Mesenchymal stem cell (in vitro differentiated cells and primary cell): Measurements from ENCODE around the gene FUT3.
"Not testable (repeated sequence)": the region's sequence is repeated elsewhere in the genome, so short reads cannot be mapped to it uniquely, and the experiment has no call there.

Source experiments
- DNase-seq: peaks from one replicate; pipeline ENCODE4 v3.0.0-alpha.2; 2013
- H2AFZ ChIP-seq: one replicate; pipeline ENCODE4 v1.6.1; 2013; ENCODE audit warnings: low read depth, mild to moderate bottlenecking, control low read depth, inconsistent platforms, low read length, moderate library complexity
- H2AK5ac ChIP-seq: 2 replicates; pipeline ENCODE4 v1.6.1; 2013; ENCODE audit warnings: low read length, moderate library complexity, mild to moderate bottlenecking, inconsistent platforms; ENCODE audit not compliant: severe bottlenecking
- H2BK120ac ChIP-seq: one replicate; pipeline ENCODE4 v1.6.1; 2013; ENCODE audit warnings: low read depth, mild to moderate bottlenecking, inconsistent platforms, low read length, moderate library complexity
- H2BK12ac ChIP-seq, 2 experiments: one replicate each; pipeline ENCODE4 v1.6.1; 2013; ENCODE audit warnings: inconsistent platforms in 2 of 2, low read length in 2 of 2, mild to moderate bottlenecking in 2 of 2, moderate library complexity in 2 of 2, control low read depth in 1 of 2
- H2BK15ac ChIP-seq: one replicate; pipeline ENCODE4 v1.6.1; 2013; ENCODE audit warnings: mild to moderate bottlenecking, low read depth, inconsistent platforms; ENCODE audit not compliant: poor library complexity, severe bottlenecking
- H2BK5ac ChIP-seq: 2 replicates; pipeline ENCODE4 v1.6.1; 2013; ENCODE audit warnings: low read depth, mild to moderate bottlenecking, low read length, control low read depth, inconsistent platforms; ENCODE audit not compliant: poor library complexity, severe bottlenecking
- H3K14ac ChIP-seq, 2 experiments: one replicate each; pipeline ENCODE4 v1.6.1; 2013; ENCODE audit warnings: inconsistent platforms in 2 of 2, low read length in 2 of 2, control low read depth in 1 of 2, mild to moderate bottlenecking in 1 of 2, moderate library complexity in 1 of 2
- H3K18ac ChIP-seq, 2 experiments: one replicate each; pipeline ENCODE4 v1.6.1; 2013; ENCODE audit warnings: inconsistent platforms in 2 of 2, low read length in 2 of 2, control low read depth in 1 of 2, low read depth in 1 of 2, mild to moderate bottlenecking in 1 of 2
- H3K23ac ChIP-seq, 2 experiments: one replicate each; pipeline ENCODE4 v1.6.1; 2013; ENCODE audit warnings: inconsistent platforms in 2 of 2, low read length in 2 of 2, mild to moderate bottlenecking in 2 of 2, moderate library complexity in 2 of 2, control low read depth in 1 of 2
- H3K27ac ChIP-seq: 2 replicates; pipeline ENCODE4 v1.5.1; 2013; ENCODE audit warnings: mild to moderate bottlenecking, moderate library complexity, low read length, control low read depth, inconsistent platforms; ENCODE audit not compliant: poor library complexity, severe bottlenecking
- H3K27me3 ChIP-seq, 2 experiments: 2 replicates each; pipeline versions ENCODE4 v1.6.1 to v1.7.0; 2013; ENCODE audit warnings: low read length in 2 of 2, mild to moderate bottlenecking in 2 of 2, moderate library complexity in 2 of 2, control low read depth in 1 of 2, inconsistent platforms in 1 of 2; ENCODE audit not compliant: control insufficient read depth in 1 of 2, insufficient read depth in 1 of 2
- H3K36me3 ChIP-seq, 2 experiments: 2 replicates each; pipeline versions ENCODE4 v1.6.1 to v1.7.0; 2013; ENCODE audit warnings: low read length in 2 of 2, control low read depth in 1 of 2, inconsistent platforms in 1 of 2, low read depth in 1 of 2, mild to moderate bottlenecking in 1 of 2; ENCODE audit not compliant: insufficient read depth in 2 of 2, control insufficient read depth in 1 of 2
- H3K4ac ChIP-seq, 2 experiments: one replicate each; pipeline ENCODE4 v1.6.1; 2013; ENCODE audit warnings: inconsistent platforms in 2 of 2, low read length in 2 of 2, mild to moderate bottlenecking in 2 of 2, moderate library complexity in 2 of 2, control low read depth in 1 of 2, low read depth in 1 of 2
- H3K4me1 ChIP-seq: 2 replicates; pipeline ENCODE4 v1.6.1; 2013; ENCODE audit warnings: low read depth, low read length, control low read depth; ENCODE audit not compliant: control insufficient read depth, insufficient read depth
- H3K4me2 ChIP-seq: 2 replicates; pipeline ENCODE4 v1.6.1; 2013; ENCODE audit warnings: low read length, mild to moderate bottlenecking, inconsistent platforms; ENCODE audit not compliant: poor library complexity, severe bottlenecking
- H3K4me3 ChIP-seq, 2 experiments: 2 replicates each; pipeline versions ENCODE4 v1.5.1 to v1.7.0; 2013; ENCODE audit warnings: low read length in 2 of 2, mild to moderate bottlenecking in 2 of 2, control low read depth in 1 of 2, low read depth in 1 of 2; ENCODE audit not compliant: insufficient read depth in 1 of 2
- H3K79me1 ChIP-seq: replicated peaks from 2 replicates; pipeline ENCODE4 v1.6.1; 2013; ENCODE audit warnings: mild to moderate bottlenecking, control low read depth, low read length, inconsistent platforms; ENCODE audit not compliant: poor library complexity, severe bottlenecking
- H3K9ac ChIP-seq: 2 replicates; pipeline ENCODE4 v1.7.0; 2013; ENCODE audit warnings: mild to moderate bottlenecking, low read length, moderate library complexity
- H3K9me3 ChIP-seq: 2 replicates; pipeline ENCODE4 v1.7.0; 2013; ENCODE audit warnings: mild to moderate bottlenecking, low read length; ENCODE audit not compliant: control insufficient read depth
- H4K8ac ChIP-seq: one replicate; pipeline ENCODE4 v1.6.1; 2013; ENCODE audit warnings: inconsistent platforms, mild to moderate bottlenecking, low read length, moderate library complexity
- H4K91ac ChIP-seq: one replicate; pipeline ENCODE4 v1.6.1; 2013; ENCODE audit warnings: mild to moderate bottlenecking, low read length, inconsistent platforms
- WGBS: methylation state at CpG from one replicate; pipeline ENCODE4 v1.1.7; 2013; ENCODE audit warnings: mixed read lengths; 5-methylcytosine and 5-hydroxymethylcytosine counted together

The FUT3 gene

DNA sequence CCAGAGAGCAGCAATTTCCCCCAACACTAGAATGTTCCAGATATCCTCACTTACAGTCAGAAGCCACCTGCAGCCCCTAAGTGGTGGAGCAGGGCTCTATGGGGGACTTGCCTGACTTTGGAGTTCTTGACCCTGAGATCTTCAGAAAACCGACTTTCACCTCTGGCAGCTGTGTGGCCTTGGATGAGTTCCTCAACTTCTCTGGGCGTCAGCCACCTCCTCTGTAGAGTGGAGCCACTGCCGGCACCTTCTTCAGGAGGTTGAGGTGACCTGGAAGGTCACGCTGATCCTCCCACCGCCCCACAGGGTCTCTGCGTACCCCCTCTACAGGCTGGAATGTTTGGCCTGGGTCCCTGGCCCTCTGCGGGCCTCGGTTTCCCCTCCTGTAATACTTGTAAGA lies 26.2 kb upstream of the FUT3 start:
- H2BK12ac ChIP-seq, result peak overlapping the region in 1 of 2 experiments; percentile 18
- no peak overlapping the region for H3K4me3 ChIP-seq
- H3K18ac ChIP-seq, result no peak overlapping the region
- peak overlapping the region; percentile 88 for H2BK15ac ChIP-seq
- H2BK120ac ChIP-seq, result no peak overlapping the region
- DNase-seq, result no peak
- 91% methylated on average over 8 of the region's 8 CpGs for WGBS
- H3K27ac ChIP-seq, result no peak overlapping the region
- H2AFZ ChIP-seq, result no peak overlapping the region
- no peak overlapping the region for H3K9ac ChIP-seq
- no peak overlapping the region for H3K23ac ChIP-seq
- H3K9me3 ChIP-seq, result no peaks in the 10 kb centered on the region
- H2AK5ac ChIP-seq, result peak overlapping the region; percentile 6
- no peak overlapping the region for H4K91ac ChIP-seq
- H3K36me3 ChIP-seq, result no peaks in the 10 kb centered on the region
- no peak overlapping the region for H3K14ac ChIP-seq
- H3K79me1 ChIP-seq, result no peaks in the 10 kb centered on the region
- H3K4me1 ChIP-seq, result peaks cover 37% of the 10 kb centered on the region
- H3K27me3 ChIP-seq, result peaks cover 0 to 22% of the 10 kb centered on the region in 2 experiments
- H4K8ac ChIP-seq, result peak overlapping the region; percentile 2
- H3K4me2 ChIP-seq, result no peak overlapping the region
- no peak overlapping the region for H2BK5ac ChIP-seq
- H3K4ac ChIP-seq, result no peak overlapping the region

DNA sequence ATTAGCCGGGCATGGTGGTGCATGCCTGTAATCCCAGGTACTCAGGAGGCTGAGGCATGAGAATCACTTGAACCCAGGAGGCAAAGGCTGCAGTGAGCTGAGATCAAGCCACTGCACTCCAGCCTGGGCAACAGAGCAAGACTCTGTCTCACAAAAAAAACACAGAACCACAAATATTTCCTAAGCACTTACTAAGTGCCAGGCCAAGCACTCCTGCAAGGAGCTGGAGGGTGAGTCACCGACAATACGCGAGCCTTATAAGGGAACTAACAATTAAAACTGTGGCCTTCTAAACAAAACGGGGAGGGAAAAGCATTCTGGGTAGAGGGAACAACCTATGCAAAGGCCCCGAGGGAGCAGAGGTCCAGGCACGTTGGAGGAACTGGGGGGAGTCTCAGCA lies 23.2 kb upstream of the FUT3 start:
- H4K8ac ChIP-seq, H3K9me3 ChIP-seq, H2AFZ ChIP-seq, H3K14ac ChIP-seq, H3K79me1 ChIP-seq, H3K4ac ChIP-seq, H3K9ac ChIP-seq, H2BK120ac ChIP-seq, H2BK15ac ChIP-seq, H2BK5ac ChIP-seq, H3K4me2 ChIP-seq, H3K4me3 ChIP-seq, H3K23ac ChIP-seq, H3K36me3 ChIP-seq, H2AK5ac ChIP-seq, H3K27ac ChIP-seq: not testable (repeated sequence)
- peaks cover 17% of the 10 kb centered on the region for H3K4me1 ChIP-seq
- WGBS, result 24% methylated on average over 7 of the region's 7 CpGs
- H2BK12ac ChIP-seq, result peak overlapping the region in 1 of 2 experiments; percentile 35
- peak overlapping the region; percentile 23 for H4K91ac ChIP-seq
- H3K18ac ChIP-seq, result peak overlapping the region in 1 of 2 experiments; percentile 67
- peak; percentile 75 for DNase-seq
- peaks cover 0 to 17% of the 10 kb centered on the region in 2 experiments for H3K27me3 ChIP-seq

DNA sequence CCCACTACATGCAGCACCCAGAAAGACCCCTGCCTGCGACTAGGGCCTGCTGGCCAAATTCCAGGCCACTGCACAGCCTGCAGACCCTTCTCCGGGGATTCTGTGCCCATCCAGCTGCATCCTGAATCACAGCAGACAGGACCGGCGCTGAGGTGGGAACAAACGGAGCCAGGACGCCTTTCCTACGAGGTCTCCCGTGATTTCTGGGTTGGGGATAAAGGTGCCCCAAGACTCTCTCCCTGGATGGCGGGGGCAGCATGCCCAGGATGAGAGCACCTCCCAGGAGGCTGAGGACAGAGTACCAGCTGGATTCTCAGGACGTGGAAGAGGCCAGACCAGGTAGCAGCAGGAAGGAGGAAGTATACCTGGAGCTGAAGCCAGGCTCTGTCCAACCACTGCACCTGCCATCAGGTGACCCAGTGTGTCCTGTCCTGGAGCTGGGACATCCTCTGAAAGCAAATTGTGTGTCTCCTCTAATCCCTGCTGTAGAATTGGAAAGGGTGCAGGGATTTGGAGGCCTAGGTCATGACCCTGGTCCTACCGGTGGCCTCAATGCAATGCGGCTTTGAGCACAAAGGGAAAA lies 22.5 kb upstream of the FUT3 start:
- DNase-seq, result no peak
- Histone ChIP-seq H3K4me2 (no peak overlapping the region), H2BK120ac (no peak overlapping the region), H2AFZ (no peak overlapping the region), H3K4me3 (no peak overlapping the region), H4K8ac (no peak overlapping the region), H3K4me1 (peaks cover 12% of the 10 kb centered on the region), H3K23ac (no peak overlapping the region), H3K27ac (no peak overlapping the region), H3K79me1 (no peaks in the 10 kb centered on the region), H3K14ac (peak overlapping the region in 1 of 2 experiments; percentile 3), H4K91ac (no peak overlapping the region), H3K18ac (peak overlapping the region in 1 of 2 experiments; percentile 25), H3K36me3 (no peaks in the 10 kb centered on the region), H3K9me3 (no peaks in the 10 kb centered on the region), H3K4ac (peak overlapping the region in 1 of 2 experiments; percentile 20), H2BK12ac (peak overlapping the region in 1 of 2 experiments; percentile 31), H3K9ac (no peak overlapping the region), H3K27me3 (peaks cover 0 to 10% of the 10 kb centered on the region in 2 experiments), H2BK15ac (no peak overlapping the region), H2BK5ac (no peak overlapping the region), H2AK5ac (no peak overlapping the region)
- 93% methylated on average over 12 of the region's 12 CpGs for WGBS

DNA sequence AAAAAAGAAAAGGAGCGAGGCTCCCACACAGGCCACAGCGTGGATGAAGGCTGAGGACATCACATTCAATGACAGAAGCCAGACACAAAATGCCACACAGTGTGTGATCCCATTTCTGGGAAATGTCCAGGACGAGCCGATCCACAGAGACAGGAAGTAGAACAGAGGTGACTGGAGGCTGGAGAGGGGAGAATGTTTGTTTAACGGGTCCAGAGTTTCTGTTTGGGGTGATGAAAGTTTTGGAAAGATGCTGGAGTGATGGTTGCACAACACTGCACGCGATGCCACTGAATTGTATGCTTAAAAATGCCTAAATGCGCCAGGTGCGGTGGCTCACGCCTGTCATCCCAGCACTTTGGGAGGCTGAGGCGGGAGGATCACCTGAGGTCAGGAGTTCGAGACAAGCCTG lies 19.7 kb upstream of the FUT3 start:
- Histone ChIP-seq H3K4me3 (no peak overlapping the region), H3K36me3 (no peaks in the 10 kb centered on the region), H3K79me1 (no peaks in the 10 kb centered on the region), H3K23ac (no peak overlapping the region), H4K91ac (no peak overlapping the region), H2BK12ac (no peak overlapping the region), H2AK5ac (no peak overlapping the region), H2AFZ (peak overlapping the region; percentile 51), H3K27ac (no peak overlapping the region), H3K4me1 (peaks cover 3% of the 10 kb centered on the region), H3K9ac (no peak overlapping the region), H3K18ac (no peak overlapping the region), H3K4me2 (no peak overlapping the region), H3K9me3 (no peaks in the 10 kb centered on the region), H3K27me3 (peaks cover 0 to 7% of the 10 kb centered on the region in 2 experiments), H2BK5ac (no peak overlapping the region), H2BK15ac (no peak overlapping the region), H4K8ac (no peak overlapping the region), H2BK120ac (no peak overlapping the region), H3K14ac (no peak overlapping the region), H3K4ac (no peak overlapping the region)
- DNase-seq, result peak; percentile 76
- 55% methylated on average over 12 of the region's 12 CpGs for WGBS
